A549 treated with GW870086 at 1 μM for 4 hours (cell line): ENCODE results near the gene RAD1. TPM values are rescaled to one million over a fixed set of nuclear protein-coding genes. Genes with fewer than 3 reads are reported as not detected.

Experiments used
- total RNA-seq: library from RNA; stranded (reverse); fragments of 200-300 nt; extraction: Qiagen RNA extraction; gene quantifications from 5 replicates; pipeline ENCODE4 v1.2.3, GENCODE V29; 2022; ENCODE audit warnings: low read depth

The RAD1 gene
- 27.9 to 43.9 TPM (median 34.4 TPM) in 5 replicates for total RNA-seq

GRCh38 chr5:34915139-34915855 is at the start of gene RAD1, which contains the start of gene BRIX1:
Gene RAD1 (minus strand): TSS chr5:34915504. CDS start chr5:34914892, 612 bp downstream.
Gene BRIX1 (plus strand): TSS chr5:34915711. CDS start chr5:34915739, 28 bp downstream.

DNA sequence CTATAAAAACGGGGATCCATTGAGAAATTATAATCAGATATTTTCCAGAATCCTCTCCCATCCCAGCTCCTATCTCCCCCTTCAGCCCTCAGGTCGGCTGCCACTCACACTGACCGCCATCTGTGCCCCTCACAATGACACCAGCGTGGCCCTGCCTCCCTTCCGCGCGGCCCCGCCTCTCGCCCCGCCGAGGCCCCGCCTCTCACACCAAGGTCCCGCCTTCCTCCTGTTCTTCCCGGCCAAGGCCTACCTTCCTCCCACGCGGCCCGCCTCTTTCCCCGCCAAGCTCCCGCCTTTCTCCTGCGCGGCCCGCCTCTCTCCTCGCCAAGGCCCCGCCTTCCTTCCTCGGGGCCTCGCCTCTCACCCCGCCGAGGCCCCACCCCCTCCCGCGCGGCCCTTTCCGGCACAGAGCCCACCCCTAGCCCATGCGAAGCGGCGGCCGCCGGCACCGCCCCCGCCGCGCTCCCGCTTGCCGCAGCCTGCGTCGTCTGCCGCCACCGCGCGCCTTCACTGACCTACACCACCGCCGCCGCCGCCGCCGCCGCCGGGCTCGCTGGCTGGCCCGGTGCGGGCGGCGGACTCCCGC is 13.9 kb upstream of the RAD1 start, which contains the start of gene DNAJC21:
Gene DNAJC21 (plus strand): TSS at position 426 of the 586 bp plus-strand sequence. CDS start 261 bp downstream, outside the sequence.

Other genes with a start within 250 kb of the RAD1 start
- 0.13 to 0.31 TPM (median 0.20 TPM) in 4 of 5 replicates, not detected in the other for gene TTC23L, start 76.3 kb downstream of the RAD1 start, total RNA-seq
- 46.5 to 56.4 TPM (median 54.0 TPM) in 5 replicates for gene BRIX1, start 207 bp upstream of the RAD1 start, total RNA-seq
- 21.2 to 26.5 TPM (median 25.0 TPM) in 5 replicates for gene DNAJC21, start 14.1 kb upstream of the RAD1 start, total RNA-seq
- gene AGXT2, start 132.4 kb upstream of the RAD1 start, total RNA-seq: not detected in 5 replicates